Stromal cell of bone marrow (primary cell): ENCODE data around the gene TSPAN9.

Experiments
- DNase-seq: peaks from one replicate; pipeline ENCODE4 v3.0.0-alpha.2; 2012; ENCODE audit warnings: low read depth

TSPAN9 gene

GRCh38 chr12:3142386-3142785, 65.2 kb downstream of the TSPAN9 start:
- DNase-seq = no peak

DNA sequence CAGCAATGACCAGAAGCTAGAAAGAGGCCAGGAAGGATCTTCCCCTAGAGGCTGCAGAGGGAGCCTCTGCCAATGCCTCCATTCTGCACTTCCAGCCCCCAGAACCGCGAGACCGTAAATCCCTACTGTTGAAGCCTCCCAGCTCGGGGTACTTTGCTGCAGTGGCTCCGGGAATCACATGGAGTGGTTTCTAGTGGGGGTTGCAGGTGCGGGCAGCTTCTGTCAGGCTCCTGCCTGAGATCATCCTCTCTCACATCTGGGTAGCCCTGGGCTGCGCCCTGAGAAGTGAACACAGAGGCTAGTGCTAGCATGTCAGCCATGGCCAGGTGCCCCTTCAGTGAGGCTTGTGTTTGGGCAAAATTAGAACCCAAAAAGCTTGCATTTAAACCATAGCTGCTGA, 67.3 kb downstream of the TSPAN9 start:
- DNase-seq = no peak

- no peak for DNase-seq
Measured at GRCh38 chr12:3145033-3145432, 67.9 kb downstream of the TSPAN9 start.

DNA sequence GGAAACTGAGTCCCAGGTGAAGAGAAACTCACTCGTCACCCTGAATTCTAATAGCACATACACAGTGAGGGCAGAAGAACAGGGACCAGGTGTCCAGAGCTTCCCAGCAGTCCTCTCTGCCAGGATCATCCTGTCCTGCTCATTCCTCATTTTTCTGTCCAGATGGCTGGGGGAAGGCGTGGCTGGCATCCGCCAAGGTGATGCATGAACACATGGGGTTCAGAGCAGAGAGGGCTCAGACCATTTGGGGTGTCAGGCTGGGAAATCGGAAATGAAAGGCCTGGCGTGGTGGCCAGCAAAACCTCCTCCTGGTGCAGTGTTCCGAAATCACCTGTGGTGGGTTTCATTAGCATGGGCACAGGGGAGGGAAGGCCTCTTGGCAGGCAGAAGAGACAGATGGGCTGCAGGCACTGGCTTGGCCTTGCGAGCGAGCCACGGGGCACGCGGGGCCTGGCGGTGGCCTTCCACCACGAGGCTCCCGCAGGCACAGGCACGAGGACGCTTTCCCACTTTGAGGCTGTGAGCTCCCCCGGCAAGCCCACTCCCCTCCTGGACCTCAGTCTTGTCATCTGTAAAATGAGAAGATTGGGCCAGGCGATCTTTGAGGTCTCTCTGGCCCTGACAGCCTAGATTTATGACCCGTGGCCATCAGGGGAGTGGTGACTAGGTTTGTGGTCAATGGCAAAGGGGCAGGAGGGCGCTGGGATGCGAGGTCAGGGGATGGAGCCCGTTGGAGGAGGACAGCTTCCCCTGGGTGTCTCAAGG, 68.5 kb downstream of the TSPAN9 start:
- no peak for DNase-seq

DNA sequence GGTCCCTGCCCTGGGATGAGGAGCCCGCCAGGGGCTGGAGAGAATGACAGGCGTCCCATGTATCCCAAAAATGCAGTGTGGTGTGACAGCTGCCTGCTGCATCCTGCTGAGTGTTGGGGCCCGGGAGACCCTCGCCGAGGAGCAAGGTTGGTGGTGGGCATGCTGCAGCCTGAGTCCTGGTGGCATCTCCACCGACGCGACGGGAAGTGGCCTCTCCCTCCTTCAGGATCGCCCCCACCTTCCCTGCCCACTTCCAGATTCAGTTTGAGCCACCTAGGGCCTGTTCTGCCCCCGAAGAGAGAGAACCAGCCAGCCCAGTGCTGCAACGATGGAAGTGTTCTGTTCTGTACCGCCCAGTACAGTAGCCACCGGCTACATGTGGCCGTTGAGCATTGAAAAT, 70.1 kb downstream of the TSPAN9 start:
- no peak for DNase-seq

DNA sequence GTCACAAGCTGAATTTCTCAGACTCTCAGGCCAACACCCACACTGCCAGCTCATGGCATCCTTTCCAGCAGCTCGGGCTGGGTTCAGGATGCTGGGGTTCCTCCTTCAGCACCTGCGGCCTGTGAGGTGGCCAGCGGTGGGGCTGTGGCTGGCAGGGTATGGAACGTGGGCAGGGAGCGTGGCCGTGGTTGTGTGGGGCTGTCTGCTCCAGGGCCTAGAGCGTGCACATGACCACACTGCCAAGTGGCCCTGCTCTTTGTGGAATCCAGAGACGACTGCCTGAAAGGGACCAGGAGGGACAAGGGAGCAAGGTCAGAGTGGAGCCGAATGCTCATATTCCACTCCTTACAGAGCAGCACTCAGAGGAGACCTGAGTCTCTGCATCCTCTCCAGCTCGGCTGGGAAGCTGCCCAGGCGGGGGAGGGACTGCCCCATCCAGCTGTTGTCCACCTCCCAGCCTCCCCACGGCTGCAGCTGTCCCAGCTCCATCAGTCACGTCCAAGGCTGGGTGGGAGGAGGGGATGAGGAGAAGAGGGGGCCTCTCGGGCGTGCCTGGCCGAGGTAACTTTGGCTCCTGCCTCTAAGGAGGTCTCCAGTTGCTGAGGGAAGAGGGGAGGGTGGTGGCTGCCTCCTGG, 71.3 kb downstream of the TSPAN9 start:
- no peak for DNase-seq

GRCh38 chr12:3149515-3150307, 72.5 kb downstream of the TSPAN9 start:
- no peak for DNase-seq

DNA sequence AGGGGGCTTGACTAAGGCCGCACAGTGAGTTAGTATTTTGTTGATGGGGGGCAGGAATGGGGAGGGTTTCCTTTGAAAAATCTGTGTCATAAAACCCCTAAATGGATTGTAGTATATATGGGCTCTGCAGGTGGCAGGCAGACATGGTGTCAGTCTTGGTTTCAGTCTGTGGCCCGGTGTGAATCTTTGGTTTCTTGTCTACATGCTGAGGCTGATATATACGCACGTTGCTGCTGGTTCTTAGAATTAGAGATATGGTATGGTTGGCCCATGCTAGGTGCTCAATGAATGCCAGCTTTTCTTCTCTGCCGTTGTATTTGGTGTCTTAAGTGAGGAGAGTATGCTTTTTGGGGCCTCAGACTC, 73.1 kb downstream of the TSPAN9 start:
- no peak for DNase-seq

- DNase-seq = no peak
Measured at GRCh38 chr12:3150931-3151835, 74.0 kb downstream of the TSPAN9 start.

DNA sequence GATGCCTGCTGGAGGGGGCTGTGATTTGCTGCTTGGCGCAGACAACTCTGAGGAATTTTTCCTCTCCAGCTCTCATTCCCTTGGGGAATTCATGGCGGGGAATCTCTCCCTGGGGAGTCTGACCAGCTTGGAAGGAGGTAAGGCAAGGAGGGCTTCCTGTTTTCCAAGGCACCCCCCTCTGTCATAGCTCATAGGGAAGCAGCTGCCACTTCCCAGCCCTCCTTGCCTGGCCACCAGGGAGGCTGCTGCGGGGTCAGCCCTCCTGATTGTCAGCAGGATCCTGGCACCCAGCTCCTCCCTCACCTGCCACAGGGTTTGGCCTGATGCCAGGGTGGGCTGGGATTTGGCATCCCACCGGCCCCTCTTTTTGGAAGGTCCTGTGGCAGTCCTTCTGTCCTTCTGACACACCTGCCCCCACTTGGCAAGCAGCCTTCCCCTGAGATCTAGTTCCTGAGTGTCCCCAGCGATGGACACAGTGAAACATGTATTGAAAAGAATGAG, 74.9 kb downstream of the TSPAN9 start:
- no peak for DNase-seq

DNA sequence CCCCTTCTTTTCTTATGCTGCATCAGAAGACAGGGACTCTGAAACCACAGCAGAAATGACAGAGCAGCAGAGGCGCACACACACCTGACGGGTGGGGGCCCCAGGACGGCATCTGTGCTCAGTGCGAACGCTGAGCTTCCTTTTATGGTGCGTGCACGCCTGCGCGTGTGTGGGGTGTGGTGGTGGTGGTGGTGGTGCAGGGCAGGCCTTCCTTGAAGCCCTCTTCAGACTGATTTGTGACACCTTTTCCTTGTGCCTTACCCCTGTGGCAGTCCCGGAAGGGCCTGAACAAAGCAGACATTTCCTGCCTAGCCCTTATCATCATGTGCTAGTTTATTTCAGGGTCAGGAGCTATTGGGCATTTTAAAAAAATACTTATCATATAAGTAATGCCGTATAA, 75.7 kb downstream of the TSPAN9 start:
- DNase-seq = no peak

GRCh38 chr12:3154006-3154405, 76.8 kb downstream of the TSPAN9 start:
- DNase-seq = no peak

GRCh38 chr12:3155702-3156370, 78.7 kb downstream of the TSPAN9 start:
- no peak for DNase-seq

DNA sequence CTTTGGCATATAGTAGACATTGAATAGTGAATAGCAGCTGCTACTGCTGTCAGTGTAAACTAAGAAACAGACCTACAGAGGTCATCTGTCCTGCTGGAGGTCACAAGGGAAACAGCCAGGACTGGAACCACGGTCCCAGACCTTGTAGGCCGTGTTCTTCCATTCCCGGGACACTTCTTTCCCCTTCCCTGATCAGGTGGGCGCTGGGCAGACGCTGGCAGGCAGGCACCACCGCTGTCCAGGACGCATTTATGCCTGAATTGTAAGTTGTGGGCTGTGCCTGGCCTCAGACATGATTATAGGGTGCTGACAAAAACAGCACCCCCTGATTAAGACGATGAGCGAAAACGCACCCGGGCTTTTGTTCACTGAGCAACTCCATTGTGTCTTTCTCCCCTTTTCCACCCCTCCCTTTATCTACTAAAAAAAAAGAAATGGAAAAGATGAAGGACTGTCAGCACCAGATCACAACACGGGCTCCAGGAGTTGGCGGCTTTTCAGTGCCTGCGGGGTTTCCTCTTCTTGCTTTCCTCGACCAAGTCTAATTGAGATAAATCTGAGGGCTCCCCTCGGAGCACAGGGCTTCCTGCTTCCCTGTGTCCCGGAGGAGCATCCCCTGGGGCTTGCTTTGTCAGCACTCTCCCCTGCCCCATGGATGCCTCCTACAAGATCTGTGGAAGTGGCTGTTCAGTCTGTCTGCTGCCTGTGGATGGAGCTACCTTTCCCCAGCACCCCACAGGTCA, 80.6 kb downstream of the TSPAN9 start:
- no peak for DNase-seq

GRCh38 chr12:3158851-3159465, 81.8 kb downstream of the TSPAN9 start:
- no peak for DNase-seq

DNA sequence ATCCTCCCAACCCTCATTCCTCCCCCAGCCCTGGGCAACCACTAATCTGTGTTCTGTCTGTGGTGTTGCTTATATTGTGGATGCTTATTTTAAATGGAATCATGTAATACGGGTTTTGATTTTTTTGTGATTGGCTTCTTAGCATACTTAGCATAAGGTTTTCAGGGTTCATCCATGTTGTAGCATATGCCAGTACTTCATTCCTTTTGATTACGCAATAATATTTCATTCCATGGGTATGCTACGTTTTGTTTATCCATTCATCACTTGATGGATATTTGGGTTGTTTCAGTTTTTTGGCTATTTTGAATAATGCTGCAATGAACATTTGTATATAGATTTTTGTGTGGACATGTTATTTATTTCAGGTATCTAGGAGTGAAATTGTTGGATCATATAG, 82.9 kb downstream of the TSPAN9 start:
- no peak for DNase-seq

GRCh38 chr12:3161861-3162260, 84.7 kb downstream of the TSPAN9 start:
- no peak for DNase-seq

- DNase-seq = no peak
Measured at GRCh38 chr12:3164454-3165077, 87.4 kb downstream of the TSPAN9 start.

DNA sequence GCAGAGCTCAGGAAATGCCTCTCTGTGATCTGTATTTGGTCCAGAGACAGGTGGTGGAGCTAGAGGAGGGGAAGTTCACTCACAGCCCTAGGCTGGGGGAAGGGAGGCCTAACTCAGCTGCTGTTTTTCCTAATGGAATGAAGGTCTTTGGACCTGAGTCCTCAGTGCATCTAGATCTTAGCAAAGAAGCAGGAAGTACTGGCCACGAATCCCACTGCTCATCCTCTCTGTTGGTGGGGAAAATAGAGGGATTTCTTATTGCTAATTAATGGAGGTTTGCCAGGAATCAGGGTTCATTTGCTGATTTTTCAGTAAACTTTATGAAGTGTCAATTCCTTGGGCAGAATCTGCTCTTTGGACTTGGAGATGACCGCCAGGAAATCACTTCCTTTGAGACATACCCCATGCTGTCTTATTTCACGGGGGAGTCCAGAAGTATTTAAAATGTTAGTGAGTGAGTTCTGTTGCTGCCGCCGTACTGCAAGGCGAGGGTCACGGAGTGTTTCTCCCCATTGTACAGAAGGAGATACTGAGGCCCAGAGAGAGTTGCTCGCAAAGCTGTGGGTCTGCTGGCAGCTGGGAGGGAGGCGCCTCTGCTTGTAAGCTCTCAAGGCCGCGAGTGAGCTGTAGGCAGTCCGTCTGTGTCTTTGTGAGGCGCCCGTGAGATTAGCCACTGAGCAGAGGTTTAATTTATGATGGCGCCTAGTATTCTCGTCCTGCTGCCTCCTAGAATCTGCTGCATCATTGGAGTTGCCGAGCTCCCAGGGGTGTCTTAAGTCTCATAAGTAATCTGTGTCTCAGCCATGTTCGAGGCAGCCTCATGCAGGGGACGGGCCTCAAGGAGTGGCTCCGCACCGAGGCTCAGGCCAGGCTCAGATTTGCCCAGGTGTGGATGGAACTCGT, 88.2 kb downstream of the TSPAN9 start:
- no peak for DNase-seq
